NB4 (cell line): ENCODE data around the gene USH2A.

Experiments
- CTCF ChIP-seq: IDR thresholded peaks from one replicate; pipeline ENCODE4 v1.5.1; 2012; ENCODE audit warnings: low read depth, low read length
- MAX ChIP-seq: IDR thresholded peaks from 2 replicates; pipeline ENCODE4 v1.6.1; 2011; ENCODE audit warnings: low read depth, low read length
- MYC ChIP-seq: IDR thresholded peaks from 2 replicates; pipeline ENCODE4 v1.6.1; 2011; ENCODE audit warnings: low read depth, low read length
- POLR2A ChIP-seq: IDR thresholded peaks from 2 replicates; pipeline ENCODE4 v1.6.1; 2011; ENCODE audit warnings: mild to moderate bottlenecking; ENCODE audit not compliant: insufficient read length; ENCODE audit errors: extremely low read depth

- TF ChIP-seq CTCF (no peak), POLR2A (no peak), MYC (no peak), MAX (no peak)
Measured at GRCh38 chr1:215807911-215808436, 615.3 kb downstream of the USH2A start.
